Activated naive CD4-positive, alpha-beta T cell (primary cell): ENCODE data around the gene PCDH9.
"Not testable (repeated sequence)": the region's sequence is repeated elsewhere in the genome, so short reads cannot be mapped to it uniquely, and the experiment has no call there.

Source experiments
- DNase-seq, 4 experiments: peaks; one replicate each; lab custom pipeline; 2025; lab: John Stamatoyannopoulos, UW

PCDH9 gene

DNA sequence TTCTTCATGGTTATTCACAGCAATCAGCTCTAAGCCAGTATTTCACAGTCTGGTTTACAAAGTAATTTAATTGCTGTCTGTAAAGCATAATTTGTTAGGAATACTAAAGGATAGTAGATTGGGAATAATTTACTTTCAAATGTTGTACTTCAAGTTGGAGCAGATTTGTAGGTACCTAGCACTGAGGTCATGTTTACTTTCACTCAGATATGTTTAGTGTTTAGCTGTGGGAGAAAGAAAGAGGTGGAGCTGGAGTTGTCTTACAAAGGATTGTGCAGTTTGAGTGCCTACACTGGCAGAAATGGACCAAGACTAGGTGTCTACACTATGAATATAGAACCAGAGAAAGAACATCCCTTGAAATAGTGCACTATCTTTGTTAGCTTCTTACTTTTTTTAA, 464.6 kb downstream of the PCDH9 start:
- no peak for DNase-seq

- DNase-seq = not testable (repeated sequence)
These were observed 469.5 kb downstream of the PCDH9 start for GRCh38 chr13:66760678-66761077.

DNA sequence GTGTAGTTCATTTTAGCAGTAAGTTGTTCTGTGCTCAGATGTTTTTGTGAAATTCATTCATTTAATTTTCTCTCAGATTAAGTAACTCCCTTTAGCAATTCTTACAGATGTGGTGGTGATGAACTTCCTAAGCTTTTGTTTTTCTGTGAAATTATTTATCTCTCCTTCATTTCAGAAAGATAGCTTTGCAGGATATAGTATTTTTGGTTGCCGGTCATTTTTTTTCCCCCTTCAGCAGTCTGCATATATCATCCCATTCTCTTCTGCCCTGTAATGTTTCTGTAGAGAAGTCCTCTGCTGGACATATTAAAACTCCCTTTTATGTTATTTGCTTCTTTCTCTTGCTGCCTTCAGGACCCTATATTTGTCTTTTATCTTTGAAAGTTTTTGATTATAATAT, 470.2 kb downstream of the PCDH9 start:
- no peak for DNase-seq

GRCh38 chr13:66751691-66752090, 478.4 kb downstream of the PCDH9 start:
- DNase-seq = no peak

GRCh38 chr13:66748712-66749111, 481.4 kb downstream of the PCDH9 start:
- DNase-seq = no peak

DNA sequence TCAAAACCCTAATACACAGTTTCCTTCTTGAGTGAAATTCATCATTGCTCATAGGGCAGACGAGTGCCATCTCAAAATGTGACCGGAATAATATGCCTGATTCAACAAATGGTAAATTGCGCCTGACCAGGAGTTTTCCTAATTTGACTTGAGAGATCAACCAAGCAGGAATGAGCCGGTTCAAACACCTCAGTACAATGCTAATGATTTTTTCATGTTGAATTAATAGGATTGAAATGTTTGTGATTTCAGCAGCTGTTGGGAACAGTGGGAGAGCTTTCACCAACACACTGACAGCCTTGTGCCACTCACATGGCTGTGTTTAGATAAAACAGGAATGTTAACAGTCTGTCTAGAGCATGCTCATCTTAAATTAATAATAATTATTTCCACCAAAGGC, 484.8 kb downstream of the PCDH9 start:
- no peak for DNase-seq

DNA sequence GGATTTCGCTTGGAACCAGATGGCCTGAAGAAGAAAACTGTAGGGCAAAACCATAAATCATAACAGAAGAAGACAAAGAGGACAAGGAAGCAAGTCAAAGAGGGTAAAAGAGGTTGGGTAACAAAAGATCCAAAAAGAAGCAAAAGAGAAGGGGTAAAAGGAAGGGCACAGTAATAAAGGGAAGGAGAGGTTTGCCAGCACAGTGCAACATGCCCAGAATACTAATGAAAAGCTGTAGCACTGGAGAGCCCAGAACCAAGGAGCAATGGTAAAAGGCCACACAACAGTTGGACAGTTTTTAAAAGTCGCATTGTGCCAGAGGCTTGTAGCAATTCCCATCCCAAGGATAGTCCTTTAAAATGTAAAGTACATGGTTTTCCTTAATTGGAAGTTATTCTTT, 506.6 kb downstream of the PCDH9 start:
- DNase-seq = no peak

GRCh38 chr13:66716538-66716937, 513.6 kb downstream of the PCDH9 start:
- no peak for DNase-seq

DNA sequence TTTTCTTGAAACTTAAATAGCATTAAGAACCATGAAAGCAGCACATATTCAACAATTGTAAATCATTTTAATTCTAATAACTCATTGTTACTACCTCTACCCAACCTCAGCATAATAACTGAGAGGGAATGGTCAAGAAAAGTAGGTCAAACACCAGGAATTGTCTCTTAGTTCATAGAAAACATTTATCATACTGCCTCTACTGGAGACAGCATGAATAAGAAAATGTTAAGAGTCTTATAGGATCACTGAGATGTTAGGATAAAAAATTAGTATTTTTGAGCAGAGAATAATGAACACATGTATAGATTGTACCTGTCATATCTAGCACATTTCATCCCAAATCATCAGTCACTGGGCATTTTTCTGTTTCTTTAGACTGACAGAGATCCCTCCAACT, 515.3 kb downstream of the PCDH9 start:
- DNase-seq = no peak

DNA sequence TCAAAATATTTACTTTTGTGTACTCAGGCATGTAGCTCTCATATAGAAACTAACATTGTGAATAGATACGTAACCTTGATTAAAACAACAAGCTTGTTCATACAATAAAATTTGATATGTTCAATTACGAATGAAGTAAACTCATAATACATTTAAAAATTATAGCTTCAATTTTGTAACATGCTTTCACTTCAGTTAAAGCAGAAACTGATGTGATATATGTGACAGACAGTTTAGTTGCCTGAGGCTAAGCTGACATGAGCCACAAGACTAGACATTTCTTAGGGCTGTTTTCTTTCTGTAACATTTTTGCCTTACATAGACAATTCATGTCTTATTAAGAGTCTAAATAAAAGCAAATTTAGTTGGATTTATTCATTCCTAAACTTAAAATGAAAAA, 526.0 kb downstream of the PCDH9 start:
- DNase-seq = no peak

DNA sequence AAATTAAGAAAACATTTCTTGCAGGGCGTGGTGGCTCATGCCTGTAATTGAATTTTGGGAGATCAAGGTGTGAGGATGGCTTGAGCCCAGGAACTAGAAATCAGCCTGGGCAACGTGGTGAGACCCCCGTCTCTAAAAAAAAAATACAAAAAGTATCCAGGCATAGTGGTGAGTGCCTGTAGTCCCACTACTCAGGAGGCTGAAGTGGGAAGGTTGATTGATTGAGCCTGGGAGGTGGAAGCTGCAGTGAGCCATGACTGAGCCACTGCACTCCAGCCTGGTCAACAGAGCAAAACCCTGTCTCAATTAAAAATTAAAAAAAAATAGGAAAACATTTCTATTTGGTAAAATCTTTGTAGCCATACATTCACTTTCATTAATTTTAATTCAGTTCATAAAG, 526.5 kb downstream of the PCDH9 start:
- DNase-seq = no peak

DNA sequence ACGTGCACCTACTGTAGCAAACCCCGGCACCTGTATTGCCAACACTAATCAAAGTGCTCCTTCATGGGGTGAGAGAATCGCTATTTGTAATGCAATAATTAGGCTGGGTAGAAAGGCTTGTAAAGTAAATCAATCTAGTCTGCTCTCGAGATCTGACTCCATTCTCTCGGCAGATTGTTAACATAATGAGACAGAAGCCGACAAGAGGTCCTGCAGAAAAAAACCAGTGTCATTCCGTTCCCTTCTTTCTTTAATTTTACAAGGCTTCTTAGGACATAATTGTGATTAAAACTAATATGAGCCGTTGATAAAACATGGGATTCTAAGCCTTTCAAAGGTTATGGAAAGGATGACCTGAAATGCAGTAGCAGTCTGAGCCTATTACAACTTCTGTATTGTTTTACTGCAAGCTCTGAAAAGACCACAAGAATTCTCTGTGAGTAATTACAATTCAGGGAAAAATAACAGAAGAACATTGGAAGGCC, 530.0 kb downstream of the PCDH9 start:
- DNase-seq = no peak

DNA sequence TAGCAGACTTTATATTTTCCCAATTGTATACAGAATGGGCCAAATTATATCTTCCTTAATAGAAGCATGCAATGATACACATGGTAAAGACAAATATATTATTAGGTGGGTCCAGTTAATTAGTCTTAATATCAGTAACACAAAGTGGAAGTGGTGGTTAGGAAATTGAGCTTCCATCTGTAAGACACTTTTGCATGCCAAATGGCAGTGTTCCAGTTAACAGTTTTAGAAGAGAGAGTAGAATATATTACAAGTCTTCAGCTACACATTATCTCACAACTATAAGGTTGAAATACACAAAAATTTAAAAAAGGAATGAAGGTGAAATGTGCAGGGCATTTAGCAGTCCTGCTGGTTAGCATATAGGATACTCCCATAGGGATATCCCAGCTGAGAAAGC, 536.5 kb downstream of the PCDH9 start:
- no peak for DNase-seq

- DNase-seq = no peak
These were observed 539.0 kb downstream of the PCDH9 start for GRCh38 chr13:66691149-66691548.

DNA sequence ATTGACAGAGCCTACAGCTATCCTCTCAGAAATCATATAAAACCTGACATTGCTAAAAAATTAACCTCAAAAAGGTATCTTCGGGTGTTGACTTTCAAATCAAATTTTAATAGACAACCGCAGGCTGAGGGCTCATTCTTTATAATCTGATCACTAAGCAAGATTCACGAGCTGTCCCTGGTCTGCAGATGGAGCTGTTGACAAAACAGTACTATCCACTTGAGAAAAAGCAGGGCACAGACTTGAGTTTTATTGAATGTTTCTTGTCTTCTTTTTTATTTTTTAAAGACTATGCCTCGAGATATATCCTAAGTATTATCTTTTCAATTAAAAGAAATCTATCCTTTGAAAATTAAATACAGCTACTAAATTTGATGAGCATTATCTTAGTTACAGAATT, 540.5 kb downstream of the PCDH9 start:
- no peak for DNase-seq

DNA sequence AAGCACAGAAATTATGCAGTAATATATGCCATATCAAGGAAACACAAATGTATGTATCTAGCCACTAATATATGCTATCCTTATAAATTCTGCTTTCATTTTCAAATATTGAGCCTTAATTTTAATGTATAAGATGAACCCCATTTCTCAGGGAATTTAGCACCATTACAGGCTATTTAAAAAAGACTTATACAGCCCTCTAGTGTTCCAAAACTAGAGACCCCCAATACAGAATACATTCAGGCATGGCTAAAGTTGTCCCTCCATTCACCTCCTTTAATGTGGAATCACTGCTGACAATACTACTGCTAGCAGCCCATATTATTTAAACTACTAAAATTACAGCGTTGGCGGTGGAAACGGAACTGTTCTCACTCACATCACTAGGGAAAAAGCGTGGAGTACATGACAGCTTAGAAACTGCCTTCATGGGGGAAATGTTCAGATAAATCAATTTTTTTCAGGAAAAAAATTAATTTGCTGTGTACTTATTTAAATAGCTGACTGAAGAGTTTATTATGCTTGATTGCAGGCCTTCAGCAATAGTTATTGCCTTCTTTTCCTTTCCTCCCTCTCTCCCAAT, 541.0 kb downstream of the PCDH9 start:
- DNase-seq = no peak

GRCh38 chr13:66681403-66681802, 548.7 kb downstream of the PCDH9 start:
- DNase-seq = no peak

- DNase-seq = no peak
These were observed 550.1 kb downstream of the PCDH9 start for GRCh38 chr13:66680031-66680430.

DNA sequence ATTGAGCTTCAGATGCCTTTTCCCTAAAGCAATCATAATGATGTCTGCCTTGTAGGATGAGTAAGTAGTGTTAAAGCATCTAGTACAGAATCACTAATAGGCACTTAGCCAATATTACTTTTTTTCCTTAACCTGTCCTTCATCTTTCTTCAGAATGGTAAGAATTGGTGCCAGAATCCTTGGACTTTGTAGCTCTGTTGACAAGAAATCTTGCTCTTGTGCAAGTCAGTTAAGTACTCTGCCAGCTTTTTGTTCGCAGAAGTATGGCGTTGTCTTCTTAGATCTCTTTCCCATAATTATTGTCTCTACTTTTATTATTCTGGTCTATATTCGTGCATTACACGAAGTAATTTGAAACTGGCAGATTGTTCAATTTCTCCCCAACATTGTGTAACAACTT, 554.5 kb downstream of the PCDH9 start:
- DNase-seq = no peak

GRCh38 chr13:66673401-66673800, 556.7 kb downstream of the PCDH9 start:
- no peak for DNase-seq

DNA sequence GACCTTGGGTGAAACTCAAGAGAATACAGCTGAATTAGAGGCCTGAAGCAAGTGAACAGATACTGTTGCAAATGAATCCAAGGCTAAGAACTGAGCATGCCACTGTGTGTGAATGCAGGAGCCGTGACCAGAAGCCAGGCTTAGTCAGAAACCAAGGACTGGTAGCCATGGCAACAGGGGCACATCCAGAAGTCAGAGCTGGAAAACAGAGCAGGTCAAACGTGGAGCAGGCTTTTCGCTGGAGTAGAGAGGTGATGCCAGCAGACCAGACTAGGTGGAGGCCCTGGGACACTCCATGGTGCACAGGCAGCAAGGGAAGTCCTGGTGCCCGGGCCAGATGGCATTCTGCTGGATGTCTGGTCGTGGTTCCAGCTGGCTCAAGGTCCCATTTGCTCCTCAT, 564.1 kb downstream of the PCDH9 start:
- DNase-seq = no peak

DNA sequence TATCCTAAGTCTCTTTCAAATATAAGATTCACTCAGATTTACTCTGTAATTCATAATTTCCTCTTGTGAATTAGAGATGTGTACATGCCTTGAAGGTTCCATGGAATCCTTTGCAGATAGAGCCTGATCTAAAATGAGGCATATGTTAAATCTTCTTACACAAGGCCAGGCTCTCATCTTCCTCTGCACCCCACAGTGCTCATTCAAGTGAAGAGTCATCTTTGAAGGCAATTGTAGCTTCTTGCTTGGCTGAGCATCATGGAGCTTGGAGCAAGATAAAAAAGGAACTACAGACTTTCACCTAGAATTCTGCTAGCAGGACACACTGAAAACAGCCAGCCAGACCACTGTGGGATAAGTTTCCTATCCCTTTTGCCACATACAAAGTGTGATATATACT, 566.4 kb downstream of the PCDH9 start:
- DNase-seq = no peak

GRCh38 chr13:66663206-66663605, 566.9 kb downstream of the PCDH9 start:
- no peak for DNase-seq

DNA sequence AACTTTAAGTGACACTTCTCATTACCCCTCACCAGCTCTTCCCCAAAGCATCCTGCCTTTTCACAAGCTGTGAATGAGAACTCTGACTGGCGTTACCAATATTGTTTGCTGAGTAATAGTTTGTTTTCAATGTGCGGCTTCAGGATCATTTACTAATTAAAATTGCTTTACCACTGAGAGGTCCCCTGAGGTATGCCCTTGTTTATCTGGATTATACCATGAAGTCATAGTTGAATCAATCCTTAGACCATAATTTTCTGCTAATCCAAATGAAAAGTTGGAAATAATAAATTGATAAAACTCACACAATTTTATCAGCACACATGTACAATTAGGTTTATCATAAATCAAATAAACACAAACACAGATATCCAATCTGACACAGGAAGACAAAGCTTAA, 568.8 kb downstream of the PCDH9 start:
- no peak for DNase-seq

GRCh38 chr13:66660468-66660813, 569.7 kb downstream of the PCDH9 start:
- no peak for DNase-seq
